ENCODE results near the gene ARTN.

Gene ARTN

GRCh38 chr1:43933386-43934100 lies at the start of gene ARTN:
Gene ARTN (plus strand): TSS chr1:43933801. CDS start chr1:43935657, 1,856 bp downstream.
- no peak for DNase-seq (ENCODE audit: low spot score)

DNA sequence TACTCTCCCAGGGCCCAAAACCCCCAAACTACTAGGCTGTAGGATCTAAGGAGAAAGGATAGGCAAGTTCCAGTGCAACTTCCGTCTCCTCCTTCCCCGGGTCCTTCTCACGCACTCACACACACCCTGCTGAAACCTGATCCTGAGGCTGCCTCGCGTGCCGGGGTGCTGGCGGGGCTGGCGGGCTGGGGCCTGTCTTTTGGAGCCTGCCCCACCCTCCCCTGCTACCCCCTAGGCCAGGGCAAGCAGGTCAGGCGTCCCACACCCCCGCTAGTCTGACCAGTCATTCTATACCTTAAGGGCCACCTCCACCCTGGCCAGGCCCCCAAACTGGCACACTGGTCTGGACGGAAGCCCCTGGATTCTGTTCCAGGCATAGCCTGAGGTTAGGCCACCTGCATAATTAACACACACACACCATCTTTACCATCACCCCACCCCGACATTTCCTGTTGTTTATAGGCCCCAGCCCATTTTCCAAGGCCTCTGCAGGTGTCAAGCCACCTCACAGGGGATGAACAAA lies 48.3 kb upstream of the ARTN start:
- no peak for DNase-seq (ENCODE audit: low spot score)

DNA sequence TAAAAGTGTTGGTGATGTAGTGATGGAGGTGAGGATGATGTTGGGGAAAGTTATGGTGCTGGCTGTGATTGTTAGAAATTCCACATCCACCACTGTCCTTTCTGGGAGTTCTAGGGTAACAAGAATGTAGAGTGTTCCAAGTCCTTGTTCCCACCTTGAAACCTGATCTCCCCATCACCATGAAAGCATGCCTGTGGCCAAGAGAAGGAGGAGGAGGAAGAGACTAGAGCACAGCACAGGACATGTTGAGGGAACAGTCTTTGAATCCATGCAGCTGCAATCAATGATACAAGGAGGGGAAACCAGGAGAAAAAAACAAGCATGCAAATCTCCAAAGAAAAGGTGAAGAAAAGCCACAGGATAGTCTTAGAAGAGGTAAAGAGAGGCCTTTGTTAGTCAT lies 45.9 kb upstream of the ARTN start:
- no peak for DNase-seq (ENCODE audit: low spot score)

DNA sequence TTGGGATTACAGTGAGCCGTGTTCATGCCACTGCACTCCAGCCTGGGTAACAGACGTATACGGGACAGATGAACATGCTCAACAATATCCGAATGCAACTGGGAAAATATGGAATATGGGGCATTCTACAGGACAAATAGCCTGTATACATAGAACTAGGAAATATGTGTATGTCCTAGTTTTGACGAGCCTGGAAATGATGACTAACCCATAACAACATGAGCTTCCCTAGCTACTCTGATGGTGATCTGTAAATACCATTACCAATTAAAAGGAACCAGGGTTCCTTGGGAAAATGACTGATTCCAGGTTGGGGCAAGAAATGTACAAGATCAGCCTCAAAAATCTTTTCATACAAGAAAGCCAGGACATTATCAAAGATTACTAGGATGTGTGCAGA lies 42.8 kb upstream of the ARTN start:
- no peak for DNase-seq (ENCODE audit: low spot score)

DNA sequence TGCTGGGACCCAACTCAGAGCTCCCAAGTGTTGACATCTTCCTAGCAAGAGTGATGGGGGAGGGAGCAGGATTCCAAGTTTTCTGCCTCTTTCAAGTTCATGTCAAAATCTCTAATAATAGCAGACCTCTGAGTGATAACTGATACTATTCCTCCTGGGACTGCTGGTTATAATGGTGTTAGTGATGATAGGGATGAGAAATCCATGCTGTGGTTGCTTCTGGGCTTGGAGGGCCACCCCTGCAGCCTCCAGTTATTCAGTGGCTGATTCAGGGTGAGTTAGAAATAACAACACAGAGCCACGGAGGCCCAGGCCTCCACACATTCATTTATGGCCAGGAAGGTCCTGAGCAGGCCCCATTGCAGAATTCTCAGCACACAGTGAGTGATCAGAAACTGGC lies 40.6 kb upstream of the ARTN start:
- no peak for DNase-seq (ENCODE audit: low spot score)

DNA sequence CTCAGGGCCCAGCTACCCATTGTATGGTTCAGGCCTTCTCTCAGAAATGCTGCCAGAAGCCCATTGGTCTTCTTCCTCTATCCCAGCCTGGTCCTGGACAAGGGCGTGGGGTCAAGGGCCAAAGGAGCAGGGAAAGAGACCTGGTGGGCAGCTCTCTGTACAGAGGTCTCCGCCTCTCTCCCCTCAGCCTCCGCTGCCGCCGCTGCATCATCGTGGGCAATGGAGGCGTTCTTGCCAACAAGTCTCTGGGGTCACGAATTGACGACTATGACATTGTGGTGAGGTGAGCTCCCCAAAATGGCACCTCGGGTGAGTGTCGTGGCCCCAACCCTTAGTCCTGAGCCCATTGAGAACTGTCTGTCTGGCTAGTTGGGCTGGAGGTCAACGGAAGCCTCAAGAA lies 34.6 kb upstream of the ARTN start:
- DNase-seq (ENCODE audit: low spot score): no peak

- DNase-seq (ENCODE audit: low spot score): no peak
Observed at GRCh38 chr1:43900386-43900785, 33.2 kb upstream of the ARTN start.

- DNase-seq (ENCODE audit: low spot score): no peak
Observed at GRCh38 chr1:43901196-43901961, 32.2 kb upstream of the ARTN start.

DNA sequence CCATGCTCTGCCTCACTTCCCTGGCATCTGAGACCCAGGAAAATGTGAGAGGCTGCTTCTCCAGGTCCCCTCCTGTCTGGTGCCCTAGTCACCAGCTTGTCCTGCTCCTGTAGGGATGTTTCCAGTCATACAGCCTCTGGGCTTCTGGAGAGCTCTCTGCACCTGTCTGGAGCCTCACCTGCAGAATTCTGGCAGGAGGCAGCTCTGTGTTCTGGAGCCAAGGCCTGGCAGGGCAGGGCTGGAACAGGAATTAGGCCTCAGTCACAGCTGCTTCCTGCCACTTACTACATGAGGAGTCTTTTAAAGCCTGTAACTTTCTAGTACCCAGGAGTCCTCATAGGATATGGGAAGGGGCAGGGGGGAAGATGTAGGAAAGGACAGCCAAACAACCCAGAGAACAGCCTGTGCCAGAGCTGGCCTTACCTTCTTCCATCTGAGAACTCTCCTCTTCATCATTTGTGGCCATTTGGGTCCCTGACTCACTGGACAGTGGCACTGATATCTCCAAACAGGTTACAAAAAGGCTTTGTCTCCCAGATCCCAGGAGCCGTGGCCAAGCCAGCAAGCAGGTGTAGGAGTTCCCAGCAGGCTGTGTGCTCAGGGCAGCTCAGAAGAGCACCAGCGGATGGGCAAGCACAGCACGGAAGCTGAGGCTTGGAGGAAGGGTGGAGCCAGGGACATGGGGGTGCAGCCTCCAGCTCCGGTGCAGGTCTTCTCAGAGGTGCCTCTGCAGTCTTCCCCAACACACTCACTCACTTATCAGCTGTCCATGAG lies 31.4 kb upstream of the ARTN start:
- DNase-seq (ENCODE audit: low spot score): no peak

- no peak for DNase-seq (ENCODE audit: low spot score)
Observed at GRCh38 chr1:43904660-43905551, 28.7 kb upstream of the ARTN start.

- DNase-seq (ENCODE audit: low spot score): no peak
Observed at GRCh38 chr1:43908226-43908625, 25.4 kb upstream of the ARTN start.

- no peak for DNase-seq (ENCODE audit: low spot score)
Observed at GRCh38 chr1:43908858-43909257, 24.7 kb upstream of the ARTN start.

- DNase-seq (ENCODE audit: low spot score): no peak
Observed at GRCh38 chr1:43910343-43910742, 23.3 kb upstream of the ARTN start.

DNA sequence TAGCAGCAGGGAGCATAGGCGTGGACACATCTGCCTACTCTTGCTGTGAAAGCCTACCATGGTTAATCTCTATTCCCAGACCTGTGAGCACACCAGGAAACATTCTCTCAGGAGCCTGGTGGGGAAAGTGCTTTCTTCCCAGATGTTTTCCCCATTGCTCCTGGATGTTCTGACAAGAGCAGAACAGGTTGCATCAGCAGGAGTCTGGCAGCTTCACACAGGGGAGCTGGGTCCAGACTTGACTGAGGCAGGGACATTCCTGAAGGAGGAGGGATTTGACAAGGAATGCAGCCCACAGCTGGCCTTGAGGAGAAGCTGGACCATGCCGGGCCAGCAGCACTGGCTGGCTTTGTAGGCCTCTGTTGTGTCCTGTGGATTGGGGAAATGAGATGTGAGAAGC lies 21.0 kb upstream of the ARTN start:
- DNase-seq (ENCODE audit: low spot score): no peak

DNA sequence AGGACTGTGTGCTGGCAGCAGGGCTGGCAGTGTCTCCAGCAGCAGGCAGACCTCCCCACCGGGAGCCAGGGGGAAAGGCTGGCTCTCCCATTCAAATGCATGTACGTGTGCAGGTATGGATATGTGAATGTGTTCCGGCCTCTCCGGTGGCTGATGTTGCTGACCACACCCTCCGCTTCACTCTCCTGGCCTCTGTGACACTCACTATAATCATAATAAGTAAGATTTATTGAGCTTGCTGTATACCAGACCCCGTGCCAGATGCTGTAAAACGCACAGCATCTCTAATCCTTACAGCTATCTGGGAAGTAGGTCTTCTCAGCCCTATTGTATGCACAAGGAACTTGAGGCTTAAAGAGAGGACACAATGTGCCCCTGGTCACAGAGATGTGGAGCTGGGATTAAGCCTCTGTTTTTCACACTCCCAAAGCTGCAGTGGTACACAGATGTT lies 20.5 kb upstream of the ARTN start:
- no peak for DNase-seq (ENCODE audit: low spot score)

DNA sequence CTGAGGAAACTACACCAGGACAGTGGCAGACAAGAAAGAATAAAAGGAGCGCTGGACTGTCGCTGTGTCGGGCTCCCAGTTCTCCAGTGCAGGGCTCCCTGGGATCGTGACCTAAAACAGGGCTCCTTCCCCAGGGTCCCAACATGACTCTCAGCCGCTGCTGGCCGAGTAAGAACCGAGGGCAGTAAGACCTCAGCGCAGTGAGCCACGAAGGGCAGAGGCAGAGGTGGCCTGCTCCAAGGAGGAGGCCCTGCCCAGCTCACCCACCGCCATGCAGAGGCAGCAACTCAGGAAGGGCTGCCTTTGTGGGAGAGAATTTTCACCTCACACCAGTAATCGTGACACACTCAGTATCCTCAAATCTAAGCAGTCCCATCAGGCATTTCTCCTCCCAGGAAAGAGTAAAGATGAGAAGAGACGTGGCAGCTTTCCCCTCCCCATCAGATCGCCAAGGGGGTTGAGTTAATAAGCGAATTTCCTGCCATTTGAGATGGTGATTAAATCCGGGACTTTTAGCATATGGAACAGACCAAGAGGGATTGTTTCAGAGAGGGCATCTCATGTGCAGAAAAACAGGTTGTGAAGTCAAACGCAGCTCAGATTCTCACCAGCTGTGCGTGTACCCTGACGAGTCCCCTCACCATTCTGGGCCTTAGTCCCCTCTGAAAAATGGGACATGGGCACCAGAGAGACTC lies 19.8 kb upstream of the ARTN start:
- no peak for DNase-seq (ENCODE audit: low spot score)

DNA sequence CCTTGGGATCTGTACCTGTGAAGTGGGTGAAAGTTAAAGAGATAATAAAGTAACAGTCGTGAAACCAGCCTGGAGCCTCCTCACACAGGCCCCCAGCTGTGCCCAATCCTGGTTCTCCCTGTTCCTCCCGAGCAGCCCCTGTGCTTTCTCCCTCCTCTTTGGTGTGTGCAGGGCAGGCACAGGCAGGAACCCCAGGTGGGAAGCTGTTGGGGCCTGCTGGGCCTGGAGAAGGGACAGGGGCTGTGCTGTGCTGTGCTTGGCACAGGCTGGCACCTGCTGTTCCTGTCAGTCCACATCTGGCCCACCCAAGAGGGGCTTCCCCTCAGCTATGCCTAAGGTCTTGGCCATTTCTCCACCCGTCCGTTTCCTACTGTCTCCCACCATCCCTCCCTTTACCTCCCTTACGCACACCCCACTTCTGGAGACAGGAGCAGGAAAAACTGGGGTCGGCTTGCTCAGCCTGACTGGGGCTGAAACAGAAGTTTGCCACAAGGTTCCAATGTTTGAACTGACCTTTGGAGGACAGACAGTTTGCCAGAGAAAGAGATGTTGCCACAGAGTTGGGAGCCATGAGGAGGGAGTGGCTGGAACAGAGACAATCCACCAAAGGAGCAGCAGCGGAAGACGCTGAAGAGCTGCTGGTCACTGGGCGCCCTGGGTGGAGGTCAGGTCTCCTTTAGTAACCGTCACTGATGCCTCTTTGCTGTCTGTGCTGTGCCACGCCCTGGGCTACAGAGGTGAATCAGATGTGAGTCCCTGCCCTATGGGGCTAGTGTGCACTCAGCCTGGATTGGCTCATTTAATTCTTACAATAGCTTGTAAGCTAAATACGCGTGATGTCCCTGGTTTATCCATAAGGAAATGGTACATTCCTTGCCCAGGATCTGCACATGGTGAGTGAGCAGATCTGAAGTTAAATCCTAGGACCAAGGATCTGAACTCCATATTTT lies 18.8 kb upstream of the ARTN start:
- no peak for DNase-seq (ENCODE audit: low spot score)

DNA sequence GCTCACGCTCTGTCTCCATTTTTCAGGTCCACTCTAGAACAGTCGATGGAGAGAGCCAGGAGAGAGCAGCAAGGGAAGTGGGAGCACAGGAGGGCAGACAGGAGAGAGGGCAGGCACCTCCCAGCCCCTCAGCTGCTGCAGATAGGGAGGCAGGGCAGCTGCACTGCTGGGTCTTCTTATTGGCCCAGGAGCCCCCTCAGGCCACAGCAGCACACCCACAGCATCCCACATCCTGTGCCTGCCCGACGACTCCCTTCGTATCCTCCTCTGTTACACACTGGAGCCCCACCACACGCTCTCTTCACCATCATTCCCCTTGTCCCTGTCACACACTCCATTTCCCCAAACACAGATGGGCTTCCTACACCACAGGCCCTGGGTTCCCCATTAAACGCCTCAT lies 13.7 kb upstream of the ARTN start:
- no peak for DNase-seq (ENCODE audit: low spot score)

DNA sequence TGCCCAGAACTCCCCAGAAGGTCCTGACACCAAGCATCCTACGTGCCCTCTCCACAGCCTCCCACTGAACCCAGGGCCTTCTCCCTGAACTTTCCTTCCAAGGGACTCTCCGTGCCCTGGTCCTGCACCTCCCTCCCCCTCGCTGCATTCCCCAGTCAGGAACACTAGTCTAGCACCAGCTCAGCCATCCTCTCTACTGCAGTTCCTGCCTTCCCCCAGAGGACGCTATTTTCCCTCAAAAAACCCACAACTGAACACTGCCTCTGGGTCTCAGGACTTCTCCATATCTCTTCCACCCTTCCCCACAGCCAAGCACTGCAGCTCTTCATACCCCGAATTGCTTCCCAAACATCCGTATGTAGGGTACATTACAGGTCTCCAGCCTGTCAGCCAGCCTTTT lies 12.6 kb upstream of the ARTN start:
- no peak for DNase-seq (ENCODE audit: low spot score)

DNA sequence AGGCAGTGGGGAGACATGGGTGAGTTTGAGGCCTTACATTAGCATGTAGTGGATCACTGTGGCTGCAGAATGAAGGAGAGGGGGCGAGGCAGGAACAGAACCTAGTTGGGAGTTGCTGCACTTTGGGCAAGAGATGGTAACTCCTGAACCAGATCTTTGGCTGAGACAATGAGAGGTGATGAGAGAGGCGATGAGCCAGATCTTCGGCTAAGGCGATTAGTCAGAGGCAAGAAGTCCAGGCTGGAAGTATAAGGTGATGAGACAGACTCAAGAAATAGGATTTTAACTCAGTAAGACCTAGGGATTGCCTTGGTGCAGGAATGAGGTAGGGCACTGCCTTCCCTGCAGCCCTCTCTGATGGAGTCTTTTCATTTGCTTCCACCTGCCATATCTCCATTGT lies 9.1 kb upstream of the ARTN start:
- no peak for DNase-seq (ENCODE audit: low spot score)
